Coronary artery (tissue), 2 donors: ENCODE data around the gene PPP1R1A.
A peak's percentile ranks its signal among the peaks of the same experiment; 100 is the strongest.

Experiments
- DNase-seq: peaks from one replicate; pipeline ENCODE4 v3.0.0-alpha.2; 2017; ENCODE audit warnings: low spot score
- H3K27ac ChIP-seq, 2 donors: fragments of 200-600 bp; sonication (generic); one replicate each; pipeline ENCODE4 v1.5.1; 2016 to 2019
- H3K4me3 ChIP-seq: fragments of 200-600 bp; sonication (generic); 2 replicates; pipeline ENCODE4 v1.5.1; 2016; ENCODE audit warnings: mild to moderate bottlenecking, moderate library complexity
- CTCF ChIP-seq: fragments of 200-600 bp; sonication (generic); IDR thresholded peaks from one replicate; pipeline ENCODE4 v1.5.1; 2019; ENCODE audit warnings: antibody characterized with exemption

The PPP1R1A gene

GRCh38 chr12:54627304-54627703, 38.8 kb upstream of the PPP1R1A start:
- Histone ChIP-seq H3K4me3 (no peak overlapping the region), H3K27ac (no peak overlapping the region)
- TF ChIP-seq CTCF: no peak
- DNase-seq: no peak

- TF ChIP-seq CTCF: no peak
- Histone ChIP-seq H3K4me3 (no peak overlapping the region), H3K27ac (no peak overlapping the region)
- DNase-seq: no peak
These were observed 37.1 kb upstream of the PPP1R1A start for GRCh38 chr12:54625598-54625997.

- no peak overlapping the region for H3K4me3 ChIP-seq
- DNase-seq: no peak
- TF ChIP-seq CTCF: no peak
These were observed 36.1 kb upstream of the PPP1R1A start for GRCh38 chr12:54624315-54625279.

GRCh38 chr12:54622463-54623183, 34.2 kb upstream of the PPP1R1A start:
- no peak for TF ChIP-seq CTCF
- H3K4me3 ChIP-seq: no peak overlapping the region
- H3K27ac ChIP-seq: no peak overlapping the region
- no peak for DNase-seq

More at GRCh38 chr12:54624315-54625279, 36.1 kb upstream of the PPP1R1A start:
- no peak overlapping the region for H3K27ac ChIP-seq

GRCh38 chr12:54616933-54617680, 28.6 kb upstream of the PPP1R1A start:
- DNase-seq: peak; percentile 36
- no peak for TF ChIP-seq CTCF
- Histone ChIP-seq H3K27ac (no peak overlapping the region), H3K4me3 (no peak overlapping the region)

GRCh38 chr12:54612225-54612750, 23.8 kb upstream of the PPP1R1A start:
- H3K27ac ChIP-seq: no peak overlapping the region
- DNase-seq: peak; percentile 8
- no peak overlapping the region for H3K4me3 ChIP-seq
- TF ChIP-seq CTCF: no peak
